SIG-M5 (cell line): ENCODE results near the gene AMD1.
"Not testable (repeated sequence)": the region's sequence is repeated elsewhere in the genome, so short reads cannot be mapped to it uniquely, and the experiment has no call there.

Experiments
- DNase-seq: peaks from one replicate; lab custom pipeline; 2025; lab: John Stamatoyannopoulos, UW

Gene AMD1

DNA sequence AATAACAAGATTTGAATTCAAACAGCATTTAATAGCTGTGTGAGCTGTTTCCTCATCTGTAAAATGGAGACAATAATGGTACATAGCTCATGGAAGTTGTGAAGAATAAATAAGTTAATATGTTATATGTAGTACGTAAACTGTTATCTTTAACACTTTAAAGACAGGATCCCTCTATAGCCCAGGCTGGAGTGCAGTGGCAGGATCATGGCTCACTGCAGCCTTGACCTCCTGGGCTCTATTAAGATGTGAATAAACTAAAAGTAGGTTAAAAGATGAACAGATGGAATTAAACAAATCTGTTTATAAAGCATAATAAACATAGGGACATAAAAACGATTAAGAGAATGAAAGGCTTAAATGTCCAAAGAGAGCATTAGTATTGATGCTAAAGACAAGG, 3.0 kb downstream of the AMD1 start:
- no peak for DNase-seq

DNA sequence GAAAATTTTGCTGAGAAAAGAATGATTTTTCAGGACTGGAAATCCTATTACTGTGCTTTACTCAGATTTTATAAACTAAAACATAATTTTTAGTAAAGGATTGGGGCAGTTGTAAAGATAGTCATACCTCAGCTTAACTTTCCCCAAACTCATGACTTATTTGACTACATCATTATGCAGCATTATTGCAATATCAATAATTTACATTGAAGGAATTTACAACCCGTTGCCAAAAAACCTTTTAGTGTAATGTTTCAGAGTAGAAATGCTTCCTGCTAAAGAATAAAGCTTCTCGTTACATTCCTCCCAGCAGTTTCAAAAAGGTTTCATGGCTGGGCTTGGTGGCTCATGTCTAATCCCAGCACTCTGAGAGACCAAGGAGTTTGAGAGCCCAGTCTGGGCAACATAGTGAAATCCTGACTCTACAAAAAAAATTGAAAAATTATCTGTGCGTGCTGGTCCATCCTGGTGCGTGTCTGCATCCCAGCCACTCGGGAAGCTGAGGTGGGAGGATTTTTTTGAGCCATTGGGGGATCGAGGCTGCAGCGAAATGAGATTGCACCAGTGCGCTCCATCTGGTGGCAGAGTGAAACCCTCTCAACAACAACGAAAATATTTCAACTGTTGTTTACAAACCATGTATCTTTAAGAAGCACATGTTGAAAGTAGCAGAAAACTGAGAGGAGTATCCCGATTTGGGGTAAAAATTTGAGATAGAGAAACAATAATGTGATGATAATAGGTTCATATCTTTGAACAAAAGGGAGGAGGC, 4.4 kb downstream of the AMD1 start:
- DNase-seq: no peak

DNA sequence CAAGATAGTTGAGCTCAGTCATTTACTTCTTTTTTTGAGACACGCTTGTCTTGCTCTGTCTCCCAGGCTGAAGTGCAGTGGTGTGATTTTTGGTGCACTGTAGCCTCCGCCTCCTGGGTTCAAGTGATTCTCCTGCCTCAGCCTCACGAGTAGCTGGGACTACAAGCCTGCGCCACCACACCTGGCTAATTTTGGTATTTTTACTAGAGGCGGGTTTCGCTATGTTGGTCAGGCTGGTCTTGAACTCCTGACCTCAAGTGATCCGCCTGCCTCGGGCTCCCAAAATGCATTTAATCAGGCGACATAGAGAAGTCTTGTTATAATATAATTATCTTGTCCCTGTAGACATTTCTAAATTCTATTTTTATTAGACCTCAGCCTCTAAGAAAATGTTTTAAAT, 6.1 kb downstream of the AMD1 start:
- DNase-seq: no peak

DNA sequence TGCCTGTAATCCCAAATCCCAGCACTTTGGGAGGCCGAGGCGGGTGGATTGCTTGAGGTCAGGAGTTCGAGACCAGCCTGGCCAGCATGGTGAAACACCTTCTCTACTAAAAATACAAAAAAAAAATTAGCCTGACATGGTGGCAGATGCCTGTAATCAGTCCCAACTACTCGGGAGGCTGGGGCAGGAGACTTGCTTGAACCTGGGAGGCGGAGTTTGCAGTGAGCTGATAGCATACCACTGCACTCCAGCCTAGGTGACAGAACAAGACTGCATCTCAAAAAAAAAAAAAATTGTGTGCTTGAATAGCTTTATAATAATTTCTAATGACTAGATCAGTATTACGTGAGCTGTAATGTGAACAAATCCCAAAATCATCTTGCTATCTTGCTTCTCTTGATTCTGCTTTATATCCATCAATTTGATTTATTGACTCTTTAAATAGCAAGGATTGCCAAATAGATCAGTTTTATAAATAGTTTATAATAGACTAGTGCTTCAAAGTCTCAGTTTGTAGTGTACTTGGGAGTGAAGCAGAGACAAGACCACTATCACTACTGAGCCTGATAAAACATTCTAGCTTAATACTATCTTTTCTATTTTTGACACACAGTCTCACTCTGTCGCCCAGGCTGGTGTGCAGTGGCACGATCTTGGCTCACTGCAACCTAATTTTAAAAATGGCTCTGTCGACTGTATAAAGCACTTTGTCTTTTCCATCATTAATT, 7.1 kb downstream of the AMD1 start:
- no peak for DNase-seq

DNA sequence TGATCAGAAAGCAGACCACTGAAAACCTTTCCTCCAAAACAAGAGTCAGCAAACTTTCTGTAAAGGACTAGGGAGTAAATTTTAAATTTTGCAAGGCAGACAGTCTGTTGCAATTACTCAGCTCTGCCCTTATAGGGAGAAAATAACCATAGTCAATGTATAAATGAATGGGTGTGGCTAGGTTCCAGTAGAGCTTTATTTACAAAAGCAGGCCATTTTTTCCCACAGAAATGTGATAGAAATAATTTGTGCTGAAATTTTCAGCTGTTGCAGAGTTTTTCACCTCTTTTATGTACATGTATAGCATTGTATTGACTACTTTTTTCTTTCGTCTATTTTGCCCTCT, 7.7 kb downstream of the AMD1 start:
- no peak for DNase-seq

DNA sequence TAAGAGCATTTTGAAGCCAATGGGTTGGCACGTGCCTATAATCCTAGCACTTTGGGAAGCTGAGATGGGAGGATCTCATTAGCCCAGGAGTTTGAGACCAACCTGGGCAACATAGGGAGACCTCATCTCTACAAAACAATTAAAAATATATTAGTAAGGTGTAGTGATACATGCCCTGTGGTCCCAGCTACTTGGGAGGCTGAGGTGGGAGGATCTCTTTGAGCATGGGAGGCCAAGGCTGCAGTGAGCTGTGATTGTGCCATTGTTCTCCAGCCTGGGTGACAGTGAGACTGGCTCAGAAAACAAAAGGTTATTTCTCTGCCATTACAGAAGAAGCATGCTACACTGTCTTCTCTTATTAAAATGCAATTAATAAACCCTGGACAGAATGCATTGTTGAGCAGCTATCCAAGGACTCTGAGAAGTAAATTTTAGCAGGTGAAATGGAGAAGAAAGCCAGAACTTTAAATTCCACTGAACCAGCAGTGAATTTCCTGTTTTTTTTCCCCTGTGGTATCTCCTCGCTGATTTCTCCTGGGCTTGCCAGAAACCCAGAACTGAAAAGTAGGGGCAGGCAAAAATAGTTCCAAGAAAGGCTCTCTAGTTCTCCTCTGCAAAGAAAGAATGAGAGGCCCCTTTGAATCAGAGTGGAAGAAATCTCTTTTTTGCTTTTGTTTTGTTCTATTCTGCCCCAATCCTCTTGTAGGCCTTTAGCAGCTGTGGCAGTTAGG, 8.4 kb downstream of the AMD1 start:
- DNase-seq: no peak

DNA sequence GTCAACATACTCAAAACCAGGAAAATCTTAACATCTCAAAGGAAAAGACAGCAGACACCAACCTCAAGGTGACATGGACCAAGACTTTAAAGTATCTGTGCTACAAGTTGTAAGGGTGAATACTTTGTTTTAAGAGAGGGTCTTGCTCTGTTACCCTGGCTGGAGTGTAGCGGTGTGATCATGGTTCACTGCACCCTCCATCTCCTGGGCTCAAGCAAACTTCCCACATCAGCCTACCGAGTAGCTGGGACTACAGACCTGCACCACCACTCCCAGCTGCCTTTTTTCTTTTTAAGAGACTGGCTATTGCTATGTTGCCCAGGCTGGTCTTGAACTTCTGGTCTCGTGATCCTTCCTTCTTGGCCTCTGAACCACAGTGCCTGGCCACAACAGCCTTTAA, 9.7 kb downstream of the AMD1 start:
- DNase-seq: no peak

DNA sequence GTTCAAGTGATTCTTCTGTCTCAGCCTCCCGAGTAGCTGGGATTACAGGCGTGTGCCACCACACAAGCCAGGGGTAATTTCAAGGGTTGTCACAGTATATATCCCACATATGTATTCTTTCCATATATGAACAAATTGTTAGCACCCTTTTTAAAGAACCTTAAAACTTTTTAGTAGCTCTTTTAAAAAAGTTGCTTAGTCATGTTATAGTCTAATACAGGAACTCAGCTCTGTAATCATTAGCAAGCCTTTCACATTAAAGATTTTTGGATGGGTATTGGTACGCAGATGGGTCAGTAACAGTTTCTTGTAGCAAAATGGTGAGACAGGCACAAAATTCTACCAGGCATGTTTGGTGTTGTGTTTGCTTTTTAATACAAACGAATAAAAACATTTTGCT, 10.9 kb downstream of the AMD1 start:
- DNase-seq: no peak

DNA sequence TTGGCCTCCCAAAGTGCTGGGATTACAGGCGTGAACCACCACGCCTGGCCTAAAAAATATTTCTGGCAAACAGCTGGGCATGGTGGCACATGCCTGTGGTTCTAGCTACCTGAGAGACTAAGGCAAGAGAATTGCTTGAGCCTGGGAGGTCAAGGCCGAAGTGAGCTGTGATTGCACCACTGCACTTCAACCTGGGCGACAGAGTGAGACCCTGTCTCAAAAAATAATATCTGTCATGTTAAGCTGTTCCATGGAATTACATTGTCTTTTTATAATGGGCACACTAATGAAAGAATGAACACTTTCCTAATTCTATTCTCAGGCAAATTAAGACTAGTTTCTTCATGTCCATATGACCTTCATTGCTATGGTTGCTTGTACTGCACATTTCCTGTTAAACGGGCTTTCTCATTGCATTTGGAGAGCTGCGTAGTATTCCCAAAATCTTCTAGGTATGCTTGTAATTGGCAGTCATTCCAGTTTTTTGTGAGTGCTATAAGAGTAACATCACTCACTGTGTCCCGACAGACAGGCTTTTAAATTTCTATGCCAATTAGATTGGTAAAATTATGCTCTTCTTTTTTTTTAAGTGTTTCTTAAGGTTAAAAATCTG, 12.1 kb downstream of the AMD1 start:
- no peak for DNase-seq

DNA sequence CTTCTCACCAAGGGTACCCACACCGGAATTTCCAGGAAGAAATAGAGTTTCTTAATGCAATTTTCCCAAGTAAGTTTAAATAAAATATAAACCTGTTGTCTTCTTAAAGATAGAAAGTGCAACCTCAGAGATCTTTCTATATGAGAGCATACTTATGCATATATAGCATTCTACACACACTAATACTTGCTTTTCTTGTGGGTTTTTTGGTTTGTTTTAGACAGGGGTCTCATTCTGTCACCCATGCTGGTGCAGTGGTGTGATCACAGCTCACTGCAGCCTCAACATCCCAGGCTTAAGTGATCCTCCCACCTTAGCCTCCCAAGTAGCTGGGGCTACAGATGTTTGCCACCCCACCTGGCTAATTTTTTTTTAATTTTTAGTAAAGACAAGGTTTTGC, 15.7 kb downstream of the AMD1 start:
- no peak for DNase-seq

DNA sequence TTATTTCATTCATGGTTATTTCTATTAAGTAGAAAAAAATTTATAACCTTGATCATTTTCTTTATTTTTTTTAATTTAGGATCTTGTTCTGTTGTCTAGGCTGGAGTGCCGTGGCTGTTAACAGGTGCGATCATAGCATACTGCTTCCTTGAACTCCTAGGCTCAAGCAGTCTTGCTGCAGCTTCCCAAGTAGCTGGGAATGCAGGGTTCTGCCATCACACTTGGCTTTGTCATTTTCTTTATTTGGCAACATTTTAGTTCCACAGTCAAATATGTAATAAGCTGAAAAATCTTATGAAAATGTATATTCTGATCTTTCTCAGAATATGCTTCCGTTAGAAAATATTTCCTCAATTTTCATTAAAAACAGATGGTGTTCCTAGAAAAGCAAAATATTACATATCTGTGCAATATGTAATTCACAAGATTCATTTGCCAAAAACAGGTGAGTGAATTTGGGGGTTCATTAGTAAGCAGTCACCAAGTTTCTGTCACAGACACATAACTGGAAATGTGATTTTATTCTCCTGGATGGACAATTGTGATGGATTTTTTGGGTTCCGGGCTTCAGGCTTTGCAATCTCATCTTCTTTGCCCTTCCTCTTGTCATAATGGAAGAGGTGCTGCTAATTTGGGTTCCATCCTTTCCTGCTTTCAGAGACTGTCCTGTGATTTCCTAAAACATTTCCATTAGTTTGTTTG, 21.5 kb downstream of the AMD1 start:
- no peak for DNase-seq

DNA sequence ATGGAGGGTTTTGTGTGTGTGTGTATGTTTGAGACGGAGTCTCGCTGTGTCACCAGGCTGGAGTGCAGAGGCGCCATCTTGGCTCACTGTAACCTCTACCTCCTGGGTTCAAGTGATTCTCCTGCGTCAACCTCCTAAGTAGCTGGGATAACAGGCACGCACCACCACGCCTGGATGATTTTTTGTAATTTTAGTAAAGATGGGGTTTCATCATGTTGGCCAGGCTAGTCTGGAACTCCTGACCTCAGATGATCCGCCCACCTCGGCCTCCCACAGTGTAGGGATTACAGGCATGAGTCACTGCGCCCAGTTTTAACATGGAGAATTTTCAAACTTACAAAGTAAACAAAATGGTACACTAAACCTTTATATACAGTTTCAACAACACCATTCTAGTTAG, 22.8 kb downstream of the AMD1 start:
- no peak for DNase-seq

DNA sequence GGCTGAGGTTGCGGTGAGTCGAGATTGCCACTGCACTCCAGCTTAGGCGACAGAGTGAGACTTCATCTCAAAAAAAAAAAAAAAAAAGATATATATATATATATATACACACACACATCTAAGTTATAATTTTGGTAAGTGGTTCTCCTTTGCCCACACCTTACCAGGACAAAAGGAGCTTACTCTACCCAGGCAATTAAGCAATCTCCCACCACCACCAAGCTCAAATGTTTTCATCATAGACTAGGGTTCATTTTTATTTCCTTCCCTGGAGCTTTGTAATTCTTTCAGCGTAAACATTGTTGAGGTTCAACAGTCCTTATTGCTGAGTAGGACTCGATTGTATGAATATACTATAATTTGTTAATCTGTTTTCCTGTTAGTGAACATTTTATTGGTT, 23.5 kb downstream of the AMD1 start:
- DNase-seq: no peak

DNA sequence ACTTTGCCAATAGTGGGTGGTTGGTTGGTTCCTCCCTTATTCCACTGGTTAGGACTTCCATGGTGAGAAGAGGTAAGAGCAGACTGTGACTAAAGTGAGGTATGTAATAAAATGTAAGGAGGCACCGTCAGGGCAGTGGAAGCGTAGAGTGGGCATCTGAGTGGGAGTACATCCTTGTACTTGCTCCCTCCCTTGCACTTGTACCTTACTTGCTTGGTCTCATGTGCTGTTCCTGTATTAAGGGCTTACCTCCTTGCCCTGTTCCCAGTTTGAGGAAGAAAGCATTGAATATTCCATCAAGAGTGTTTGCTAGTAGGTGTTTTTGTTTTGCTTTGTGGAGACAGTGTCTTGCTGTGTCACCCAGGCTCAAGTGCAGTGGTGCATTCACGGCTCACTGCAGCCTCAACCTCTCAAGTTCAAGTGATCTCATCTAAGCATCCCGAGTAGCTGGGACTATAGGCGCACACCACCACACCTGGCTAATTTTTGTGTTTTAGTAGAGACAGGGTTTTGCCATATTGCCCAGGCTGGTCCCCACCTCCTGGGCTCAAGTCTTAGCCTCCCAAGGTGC, 25.5 kb downstream of the AMD1 start:
- no peak for DNase-seq

DNA sequence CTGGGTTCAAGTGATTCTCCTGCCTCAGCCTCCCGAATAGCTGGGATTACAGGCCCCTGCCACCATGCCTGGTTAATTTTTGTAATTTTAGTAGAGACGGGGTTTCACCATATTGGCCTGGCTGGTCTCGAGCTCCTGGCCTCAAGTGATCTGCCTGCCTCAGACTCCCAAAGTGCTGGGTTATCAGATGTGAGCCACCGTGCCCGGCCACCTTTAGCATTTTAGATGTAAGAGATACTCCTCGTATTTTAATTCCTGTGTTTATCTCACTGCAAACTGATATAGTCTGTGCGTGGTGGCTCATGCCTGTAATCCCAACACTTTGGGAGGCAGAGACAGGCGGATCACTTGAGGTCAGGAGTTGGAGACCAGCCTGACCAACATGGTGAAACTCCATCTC, 27.0 kb downstream of the AMD1 start:
- DNase-seq: not testable (repeated sequence)

DNA sequence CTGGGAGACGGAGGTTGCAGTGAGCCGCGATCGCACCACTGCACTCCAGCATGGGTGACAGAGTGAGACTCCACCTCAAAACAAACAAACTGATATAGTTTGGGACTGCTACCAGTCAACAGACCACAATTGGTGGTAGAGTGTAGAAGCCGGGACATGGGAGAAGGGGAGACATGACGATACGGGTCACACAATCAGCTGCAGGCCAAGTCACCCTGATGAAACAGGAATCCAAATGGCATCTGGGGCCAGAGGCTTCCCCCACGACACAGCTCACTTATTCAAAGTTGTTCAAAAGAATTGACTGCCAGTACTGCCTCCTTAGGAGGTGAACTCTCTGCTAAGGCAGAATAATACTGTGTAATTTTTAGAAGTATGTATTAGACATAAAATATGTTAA, 27.5 kb downstream of the AMD1 start:
- no peak for DNase-seq

DNA sequence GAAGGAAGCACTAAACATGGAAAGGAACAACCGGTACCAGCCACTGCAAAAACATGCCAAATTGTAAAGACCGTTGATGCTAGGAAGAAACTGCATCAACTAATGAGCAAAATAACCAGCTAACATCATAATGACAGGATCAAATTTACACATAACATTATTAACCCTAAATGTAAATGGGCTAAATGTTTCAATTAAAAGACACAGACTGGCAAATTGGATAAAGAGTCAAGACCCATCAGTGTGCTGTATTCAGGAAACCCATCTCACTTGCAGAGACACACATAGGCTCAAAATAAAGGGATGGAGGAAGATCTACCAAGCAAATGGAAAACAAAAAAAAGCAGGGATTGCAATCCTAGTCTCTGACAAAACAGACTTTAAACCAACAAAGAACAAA, 31.7 kb downstream of the AMD1 start:
- DNase-seq: not testable (repeated sequence)

DNA sequence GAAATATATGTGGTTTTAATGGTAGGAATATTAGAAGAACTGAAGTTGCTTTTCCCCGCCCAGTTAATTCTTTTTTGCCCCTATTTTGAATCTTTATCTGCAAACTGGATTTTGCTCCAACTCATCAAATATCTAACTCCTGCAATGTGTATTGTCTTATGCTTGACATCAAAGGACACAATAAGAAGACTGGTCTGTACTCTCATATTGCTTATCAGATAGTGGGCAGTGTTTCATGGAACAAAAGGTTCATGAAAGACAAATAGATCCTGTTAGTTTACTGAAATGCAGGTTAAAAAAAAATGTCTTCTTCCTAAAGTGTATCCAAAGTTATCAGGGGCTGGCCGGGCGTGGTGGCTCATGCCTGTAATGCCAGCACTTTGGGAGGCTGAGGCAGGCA, 56.2 kb downstream of the AMD1 start:
- no peak for DNase-seq

DNA sequence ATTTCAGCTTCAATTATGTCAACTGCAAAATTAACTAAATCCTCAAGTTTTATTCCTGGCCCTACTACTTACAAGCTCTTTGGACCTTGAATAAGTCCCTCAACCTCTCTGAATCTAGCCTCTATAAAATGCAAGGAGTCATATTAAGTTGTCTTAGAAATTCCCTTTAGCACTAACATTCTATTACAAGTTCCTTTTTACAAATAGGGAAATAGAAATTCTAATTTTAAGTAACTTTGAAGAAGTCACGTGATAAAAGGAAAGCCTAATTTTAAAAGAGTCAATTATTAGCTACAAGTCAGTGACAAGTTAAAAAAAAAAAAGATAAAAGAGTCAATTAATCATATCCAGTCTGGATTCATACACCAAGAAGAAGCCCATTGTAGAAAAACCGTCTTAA, 59.3 kb downstream of the AMD1 start:
- no peak for DNase-seq

DNA sequence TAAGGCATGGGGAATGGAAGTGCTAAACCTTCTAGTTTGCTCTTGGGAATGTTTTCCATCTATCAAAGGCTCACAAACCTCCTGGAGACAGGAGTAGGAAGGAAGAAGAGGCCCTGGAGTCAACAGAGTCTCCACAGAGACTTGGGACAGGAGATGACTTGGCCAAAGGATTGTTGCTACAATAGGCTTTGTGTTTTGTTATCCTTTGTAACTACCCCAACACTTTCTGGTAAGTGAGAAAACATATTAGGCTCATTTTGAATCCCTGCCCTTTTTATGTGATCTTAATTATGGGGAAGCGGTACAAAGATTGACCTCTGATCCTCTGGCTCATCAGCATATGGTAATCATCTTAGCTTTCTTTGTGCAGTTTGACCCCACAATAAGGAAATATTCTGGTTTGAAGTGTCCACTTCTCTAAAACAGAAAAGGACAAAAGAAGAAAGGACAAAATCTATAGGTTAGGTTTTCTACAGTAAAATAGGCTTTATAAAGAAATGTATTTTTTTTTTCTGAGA, 59.9 kb downstream of the AMD1 start:
- no peak for DNase-seq

DNA sequence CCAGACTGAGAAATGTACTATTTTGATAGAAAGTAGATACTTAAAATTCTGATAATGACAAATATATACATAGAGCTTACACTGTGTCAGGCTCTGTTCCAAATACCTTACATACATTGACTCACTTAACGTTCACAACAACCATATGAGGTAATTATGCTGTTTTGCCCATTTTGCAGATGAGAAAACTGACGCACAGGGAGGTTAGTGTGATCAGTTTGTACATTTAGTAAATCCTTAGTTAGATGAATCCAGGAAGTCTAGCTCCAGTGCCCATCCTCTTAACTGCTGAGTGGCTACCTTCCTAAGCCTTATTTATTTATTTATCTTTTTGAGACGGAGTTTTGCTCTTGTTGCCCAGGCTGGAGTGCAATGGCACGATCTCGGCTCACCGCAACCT, 60.6 kb downstream of the AMD1 start:
- DNase-seq: no peak

DNA sequence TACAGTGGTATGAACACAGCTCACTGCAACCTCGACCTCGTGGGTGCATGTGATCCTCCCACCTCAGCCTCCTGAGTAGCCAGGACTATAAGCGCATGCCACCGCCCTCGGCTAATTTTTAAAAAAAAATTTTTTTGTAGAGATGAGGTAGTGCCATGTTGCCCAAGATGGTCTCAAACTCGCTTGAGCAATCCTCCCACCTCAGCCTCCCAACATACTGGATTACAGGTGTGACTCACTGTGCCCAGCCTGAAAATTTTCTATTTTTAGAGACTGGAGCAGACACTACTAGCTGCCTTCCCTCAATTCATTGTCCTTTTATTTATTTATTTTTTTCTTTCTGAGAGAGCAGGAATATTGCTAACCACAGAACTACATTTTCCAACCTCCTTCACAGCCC, 63.6 kb downstream of the AMD1 start:
- no peak for DNase-seq
